GM18508 (cell line): ENCODE measurements around the gene DUS1L.

Source experiments
- ATAC-seq: cut with Tn5 transposase; IDR thresholded peaks from one replicate; pipeline ENCODE4 v1.9.1; 2021; ENCODE audit warnings: moderate number of reproducible peaks; ENCODE audit not compliant: insufficient read depth, unreplicated experiment

DUS1L gene

DNA sequence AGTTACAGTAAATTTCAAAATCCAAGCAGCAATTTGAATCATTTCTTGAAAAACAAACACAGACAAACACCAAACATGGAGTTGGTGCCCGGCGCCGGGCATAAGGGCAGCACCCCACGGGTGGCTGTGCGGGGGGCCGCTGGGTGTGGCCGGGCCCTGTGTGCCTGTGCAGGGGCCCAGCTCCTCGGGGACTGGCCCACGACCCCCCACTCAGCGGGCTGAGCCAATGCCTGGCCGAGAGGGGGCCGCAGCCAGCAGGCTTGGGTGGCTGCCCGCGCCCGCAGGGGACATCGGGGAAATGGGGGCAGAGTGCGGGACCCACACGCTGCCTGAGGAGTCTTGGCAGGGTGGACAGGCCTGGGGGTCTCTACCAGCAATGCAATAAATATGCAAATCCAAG is 12.8 kb upstream of the DUS1L start:
- no peak for ATAC-seq

DNA sequence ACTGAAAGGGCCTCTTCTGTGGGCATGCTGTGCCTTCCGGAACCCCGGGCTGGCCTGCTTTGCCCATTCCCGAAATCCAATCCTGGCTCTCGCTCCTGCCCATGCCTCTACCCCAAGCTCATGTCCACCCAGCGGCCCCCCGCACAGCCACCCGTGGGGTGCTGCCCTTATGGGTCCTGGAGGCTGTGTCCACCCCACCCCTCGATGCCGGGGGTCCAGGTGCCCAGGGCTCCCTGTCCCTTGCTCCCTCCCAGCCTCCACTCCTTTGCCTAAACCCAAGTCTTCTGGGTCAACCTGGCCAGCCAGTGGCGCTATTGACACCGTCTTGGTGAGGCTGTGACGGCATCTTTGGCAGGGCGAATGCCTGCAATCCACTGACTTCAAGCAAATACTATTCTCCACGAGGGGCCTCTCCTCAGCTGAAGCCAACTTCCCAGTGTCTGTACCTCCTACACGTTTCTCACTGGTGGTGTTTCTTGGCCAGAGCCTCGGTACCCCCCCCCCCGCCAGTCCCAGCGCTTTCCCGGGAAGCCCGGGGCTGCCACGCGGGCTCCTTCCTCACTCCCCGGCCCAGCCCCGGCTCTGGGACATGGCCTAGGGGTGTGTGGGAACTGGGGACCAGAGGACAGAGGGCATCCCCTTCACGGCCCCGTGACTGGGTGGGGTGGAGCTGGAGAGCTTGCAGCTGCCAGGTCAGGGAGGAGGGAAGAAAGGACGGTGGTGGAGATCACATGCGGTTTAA is 12.2 kb upstream of the DUS1L start:
- ATAC-seq, result no peak

DNA sequence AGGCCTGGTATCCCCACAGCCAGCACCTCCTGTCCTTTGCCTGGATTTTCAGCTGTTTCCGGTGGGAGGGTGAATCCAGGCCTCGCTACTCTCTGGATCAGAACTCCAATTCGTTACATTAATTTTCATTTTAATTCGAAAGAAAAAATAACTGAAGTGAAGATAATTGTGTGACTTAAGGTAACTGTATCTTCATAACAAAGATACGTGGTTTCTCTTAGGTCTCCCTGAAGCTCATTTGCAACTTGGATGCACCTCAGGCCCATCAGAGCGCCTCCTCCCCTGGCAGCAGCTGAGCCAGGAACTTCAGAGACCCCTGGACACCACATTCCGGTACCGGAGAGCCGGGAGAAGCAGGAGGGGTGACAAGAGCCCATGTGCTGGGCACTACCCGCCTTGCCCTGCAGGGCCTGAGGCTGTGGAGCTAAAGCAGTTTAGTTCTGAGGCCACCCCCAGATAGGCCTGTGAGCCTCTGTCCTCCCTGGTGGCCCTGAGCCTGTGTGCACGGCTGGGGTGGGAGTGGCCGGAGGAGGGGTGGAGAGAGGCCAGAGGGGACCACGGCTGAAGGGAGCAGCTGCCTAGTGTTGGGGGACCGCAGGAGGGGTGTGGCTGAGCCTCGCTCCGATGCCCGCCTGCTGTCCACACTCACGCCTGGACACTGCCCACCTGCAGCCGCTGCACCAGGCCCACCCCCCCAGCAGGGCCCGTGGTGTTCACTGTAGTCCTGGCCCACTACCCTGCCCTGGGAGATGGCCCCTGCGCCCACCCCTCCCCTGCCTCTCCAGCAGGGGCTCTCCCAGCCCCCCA is 11.4 kb upstream of the DUS1L start:
- no peak for ATAC-seq

DNA sequence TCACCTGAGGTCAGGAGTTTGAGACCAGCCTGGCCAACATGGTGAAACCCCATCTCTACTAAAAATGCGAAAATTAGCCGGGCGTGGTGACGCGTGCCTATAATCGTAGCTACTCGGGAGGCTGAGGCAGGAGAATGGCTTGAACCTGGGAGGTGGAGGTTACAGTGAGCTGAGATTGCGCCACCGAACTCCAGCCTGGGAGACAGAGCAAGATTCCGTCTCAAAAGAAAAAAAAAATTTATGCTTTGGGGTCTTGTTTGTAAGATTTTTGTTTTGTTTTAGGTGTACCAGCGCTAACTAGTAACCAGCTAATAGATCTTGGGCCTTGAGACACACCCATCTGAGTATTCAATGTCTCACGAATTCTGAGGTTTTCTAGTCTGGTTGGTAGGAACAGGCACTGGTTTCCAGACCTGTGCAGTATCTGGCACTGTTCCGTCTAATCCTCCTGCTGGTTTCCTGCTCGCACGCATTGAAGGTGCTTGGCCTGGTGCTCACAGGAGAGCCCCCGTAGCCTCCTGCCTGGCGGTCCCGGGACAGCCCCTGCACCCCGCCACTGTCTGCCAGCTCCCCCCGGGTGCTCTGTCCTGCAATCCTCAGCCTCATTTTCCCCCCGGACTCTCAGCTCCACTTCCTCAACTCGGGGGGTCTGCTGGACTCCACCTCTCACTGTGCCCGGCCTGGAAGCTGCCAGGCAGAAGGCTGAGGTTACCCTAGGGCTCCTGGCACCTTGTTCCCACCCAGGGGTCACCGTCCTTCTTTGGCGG is 10.6 kb upstream of the DUS1L start:
- ATAC-seq, result no peak

DNA sequence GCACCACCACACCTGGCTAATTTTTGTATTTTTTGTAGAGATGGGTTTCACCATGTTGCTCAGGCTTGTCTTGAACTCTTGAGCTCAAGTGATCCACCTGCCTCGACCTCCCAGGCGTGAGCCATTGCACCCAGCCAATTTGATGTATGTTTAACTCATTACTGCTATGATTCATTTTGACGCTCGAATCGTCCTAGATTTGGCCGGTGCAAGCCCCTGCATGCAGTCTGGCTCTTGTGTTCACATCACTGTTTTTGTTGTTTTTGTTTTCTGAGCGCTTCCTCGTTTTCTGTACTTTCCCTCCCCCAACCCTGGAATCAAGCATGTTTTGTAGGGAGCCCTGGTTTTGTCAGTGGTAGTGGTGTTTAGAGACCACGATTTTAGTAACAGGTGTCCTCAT is 7.8 kb upstream of the DUS1L start:
- no peak for ATAC-seq

DNA sequence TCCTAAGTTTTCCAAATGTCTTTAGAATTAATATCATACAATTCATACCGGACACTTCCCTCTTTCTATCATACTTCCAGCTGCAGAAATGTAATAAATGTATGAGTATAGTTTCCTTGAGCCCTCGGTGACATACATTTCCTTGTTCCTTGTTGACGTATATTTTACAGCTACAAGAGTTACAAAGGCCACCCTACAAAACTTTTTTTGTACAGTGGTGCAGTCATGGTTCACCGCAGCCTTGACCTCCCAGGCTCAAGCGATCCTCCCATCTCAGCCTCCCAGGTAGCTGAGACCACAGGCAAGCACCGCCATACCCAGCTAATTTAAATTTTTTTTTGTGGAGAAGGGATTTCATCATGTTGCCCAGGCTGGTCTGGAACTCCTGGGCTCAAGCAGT is 7.2 kb upstream of the DUS1L start:
- ATAC-seq, result no peak

DNA sequence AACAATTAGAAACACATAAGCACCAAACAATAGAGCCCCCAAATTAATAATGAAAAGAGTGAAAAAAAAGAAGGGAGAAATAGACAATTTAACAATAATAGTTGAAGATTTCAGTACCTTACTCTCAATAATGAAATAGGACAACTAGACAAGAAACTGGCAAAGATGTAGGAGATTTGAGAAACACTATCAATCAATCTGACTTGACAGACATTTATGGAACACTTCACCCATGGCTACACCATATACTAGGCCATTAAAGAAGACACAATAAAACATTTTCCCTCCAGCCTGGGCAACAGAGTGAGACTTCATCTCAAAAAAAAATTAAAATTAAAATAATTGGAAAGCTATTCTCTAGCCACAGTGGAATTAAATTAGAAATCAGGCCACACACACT is 5.0 kb upstream of the DUS1L start:
- ATAC-seq, result no peak

DNA sequence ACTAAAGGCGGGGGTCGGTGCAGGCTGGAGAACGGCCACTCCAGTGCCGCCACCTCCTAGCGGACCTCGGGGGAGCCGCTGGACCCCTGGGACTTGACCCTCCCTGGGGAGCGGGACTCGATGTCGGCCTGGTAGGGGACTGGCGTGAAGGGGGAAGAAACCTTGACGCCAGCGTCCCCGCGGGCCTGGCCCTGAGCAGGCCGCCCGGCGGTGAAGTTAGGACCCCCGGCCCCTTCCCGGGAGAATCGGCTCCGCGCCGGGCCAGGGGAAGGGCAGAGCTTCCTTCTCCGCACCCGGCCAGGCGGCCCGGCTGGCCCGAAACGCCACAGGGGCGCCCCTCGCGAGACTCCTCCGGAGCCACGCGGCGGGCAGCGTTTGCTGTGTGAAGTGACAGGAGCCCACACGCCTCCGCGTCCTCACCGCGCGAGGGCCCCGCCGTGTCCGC is 389 bp downstream of the DUS1L start:
- no peak for ATAC-seq

DNA sequence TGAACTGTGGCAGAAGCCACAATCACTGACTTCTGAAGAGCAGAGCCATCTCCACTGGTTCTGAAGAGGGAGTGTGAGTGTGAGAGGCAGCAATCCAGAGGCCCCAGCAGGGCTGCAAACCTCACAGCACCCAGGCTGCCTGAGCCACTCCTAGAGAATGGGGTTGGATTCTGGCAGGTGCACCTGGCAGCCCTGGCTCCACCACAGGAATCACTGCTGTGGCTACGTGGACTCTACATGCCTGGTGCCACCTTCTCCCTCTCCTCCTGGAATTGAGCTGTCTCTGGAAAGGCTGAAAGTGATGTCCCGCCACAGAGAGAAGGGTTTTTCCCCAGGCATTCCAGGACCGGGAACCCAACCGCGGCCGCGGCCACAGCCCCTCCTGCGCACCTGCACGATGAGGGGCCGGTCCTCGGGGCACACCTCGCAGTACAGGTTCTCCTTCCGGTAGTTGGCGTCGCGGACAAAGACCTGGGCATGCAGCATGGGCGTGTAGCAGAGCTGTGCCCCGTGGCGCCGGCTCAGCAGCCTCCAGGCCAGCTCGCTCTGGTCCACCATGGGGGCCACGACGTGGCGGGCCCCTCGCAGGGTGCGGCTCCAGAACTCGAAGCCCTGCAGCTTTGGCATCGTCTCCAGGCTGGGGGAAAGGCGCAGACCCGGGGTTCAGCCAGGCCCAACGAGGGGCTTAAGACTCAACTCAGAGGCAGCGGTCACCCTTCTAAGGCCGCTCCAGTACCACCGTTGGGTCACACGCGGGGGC is 991 bp downstream of the DUS1L start:
- no peak for ATAC-seq

DNA sequence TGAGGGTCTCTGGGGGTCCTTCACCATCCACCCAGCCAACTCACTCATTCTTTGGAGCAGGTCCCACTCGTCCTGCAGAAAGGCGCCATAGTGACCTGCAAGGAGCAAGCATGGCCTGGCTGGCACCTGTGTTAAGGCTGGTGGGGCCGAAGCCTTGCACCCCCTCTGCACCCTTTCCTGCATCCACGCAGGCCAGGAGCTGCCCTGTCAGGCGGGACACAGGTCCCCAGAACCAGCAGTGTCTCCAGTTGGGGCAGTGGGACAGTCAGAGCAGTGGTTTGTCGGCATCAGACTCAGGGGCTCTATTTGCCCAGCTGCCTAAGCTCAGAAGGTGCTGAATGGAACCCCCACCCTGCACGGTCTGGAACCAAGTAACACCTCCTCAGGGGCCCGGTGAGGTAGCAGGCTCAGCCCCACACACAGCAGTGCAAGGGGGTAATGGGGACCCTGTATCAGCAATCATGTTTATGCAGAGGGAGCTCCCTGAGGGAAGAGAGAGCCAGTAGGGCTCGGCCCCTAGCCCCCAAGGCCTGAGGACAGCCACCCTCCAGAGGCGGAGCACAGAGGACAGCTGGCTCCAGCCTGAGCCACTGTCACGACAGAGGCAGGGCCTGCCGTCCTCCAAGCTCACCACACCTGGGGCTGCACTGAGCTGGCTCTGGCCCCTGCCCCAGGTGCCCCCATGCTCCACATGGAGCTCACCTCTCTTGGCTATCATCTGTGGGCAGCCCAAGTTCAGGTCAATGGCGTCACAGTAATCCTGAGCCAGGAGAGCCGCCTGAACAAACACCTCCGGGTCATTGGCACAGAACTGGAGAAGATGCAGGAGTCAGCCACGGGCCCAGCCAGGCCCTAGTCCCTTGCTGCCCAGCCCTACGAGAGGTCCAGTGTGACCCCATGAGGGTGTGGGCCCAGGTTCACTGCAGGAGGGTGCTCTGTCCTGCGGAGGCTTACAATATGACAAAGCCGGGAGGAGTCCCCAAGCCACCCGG is 1.9 kb downstream of the DUS1L start:
- ATAC-seq, result no peak

DNA sequence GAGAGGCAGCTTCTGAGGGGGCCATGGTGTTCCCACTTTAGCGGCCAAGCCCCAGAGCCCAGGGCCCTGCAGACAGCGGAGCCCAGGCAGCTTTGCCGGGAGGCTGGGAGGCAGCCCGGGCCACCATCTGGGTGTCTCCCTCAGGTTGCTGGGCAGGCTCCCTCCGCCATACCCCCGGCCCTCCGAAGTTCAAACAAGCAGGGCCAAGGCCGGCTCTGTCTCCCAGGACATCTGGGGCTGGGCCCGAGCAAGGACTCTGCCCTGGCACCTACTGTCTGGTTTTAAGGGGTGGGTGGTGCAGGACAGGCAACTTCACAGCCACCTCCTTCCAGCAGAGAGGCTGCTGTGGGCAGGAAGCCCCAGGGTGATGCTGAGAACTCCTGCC is 2.6 kb downstream of the DUS1L start:
- ATAC-seq, result no peak

DNA sequence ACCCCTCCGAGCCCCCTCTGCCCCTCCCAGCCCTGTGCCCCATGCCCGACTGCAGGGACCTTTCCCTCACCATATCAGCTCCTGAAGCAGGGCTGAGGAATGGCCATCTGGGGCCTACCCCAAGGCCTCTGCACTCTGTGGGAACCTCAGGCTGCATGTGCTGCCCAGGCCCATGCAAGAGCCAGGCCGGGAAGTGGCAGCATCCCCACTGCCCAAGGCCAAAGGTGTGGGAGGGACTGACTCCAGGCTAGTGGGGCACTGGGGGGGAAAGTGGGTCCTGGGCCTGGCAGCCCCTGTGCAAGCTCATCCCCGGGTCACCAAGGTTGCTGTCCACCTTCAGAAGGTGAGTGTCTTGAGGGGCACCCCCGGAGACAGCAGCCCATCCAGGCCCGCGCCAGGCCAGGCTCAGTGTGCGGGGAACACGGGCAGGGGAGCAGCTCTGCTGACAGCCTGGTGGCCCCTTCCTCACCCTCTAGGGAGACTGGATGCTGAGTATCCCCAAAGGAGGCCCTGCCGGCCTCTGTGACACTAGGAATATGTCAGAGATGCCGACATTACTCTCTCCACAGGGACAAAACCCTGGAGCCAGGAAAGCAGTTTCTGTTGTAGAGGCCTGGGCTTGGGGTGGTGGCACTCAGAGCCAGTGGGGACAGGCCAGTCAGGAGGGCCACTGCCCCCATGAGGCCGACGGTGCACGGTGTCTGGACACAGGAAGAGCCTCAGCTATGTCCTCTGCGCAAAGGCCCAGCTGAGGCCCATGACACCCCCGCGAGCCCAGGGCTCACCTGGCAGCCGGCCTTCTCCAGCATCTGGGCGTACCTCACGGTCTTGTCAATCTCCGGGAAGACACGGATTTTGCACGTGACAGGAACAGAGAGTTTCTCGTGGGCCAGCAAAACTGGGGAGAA is 3.3 kb downstream of the DUS1L start:
- ATAC-seq, result no peak

DNA sequence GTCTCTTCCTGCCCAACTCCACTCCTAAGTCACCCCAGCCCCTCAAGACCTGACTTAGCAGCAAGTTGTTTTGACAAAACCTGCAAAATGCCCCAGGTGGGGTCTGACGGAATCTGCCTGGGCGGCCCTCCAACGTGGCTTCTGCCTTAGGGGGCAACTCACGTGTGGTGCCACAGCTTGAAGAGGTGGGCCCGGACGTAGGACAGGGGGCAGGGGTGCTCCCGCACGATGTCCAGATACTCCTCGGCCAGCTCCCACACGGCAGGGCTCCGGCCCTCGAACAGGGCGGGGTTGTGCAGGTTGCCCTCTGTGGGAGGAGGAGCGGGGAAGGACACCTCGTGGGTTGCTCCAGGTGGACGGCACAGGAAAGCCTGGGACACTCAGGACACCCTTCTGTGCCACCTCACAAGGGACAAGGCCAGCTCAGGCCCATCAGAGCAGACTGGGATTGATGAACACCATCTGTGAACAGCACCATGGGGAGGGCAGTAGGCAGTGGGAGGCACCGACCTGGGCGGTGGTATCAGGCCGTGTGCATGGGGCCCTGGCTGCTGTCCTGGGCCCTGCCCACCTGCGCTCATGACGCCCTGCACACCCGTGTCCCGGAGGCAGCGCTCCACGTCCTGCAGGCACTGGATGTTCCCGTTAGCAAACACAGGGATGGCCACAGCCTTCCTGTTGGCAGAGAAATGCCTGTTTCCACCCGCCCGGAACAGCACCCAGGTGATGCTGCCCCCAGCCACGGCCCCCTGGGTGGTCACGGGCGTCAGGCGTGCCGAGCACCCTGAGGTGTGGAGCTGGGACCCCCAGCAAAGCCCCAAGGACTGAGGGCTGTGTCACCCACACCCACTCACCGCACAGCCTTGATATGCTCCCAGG is 4.3 kb downstream of the DUS1L start:
- ATAC-seq, result no peak

DNA sequence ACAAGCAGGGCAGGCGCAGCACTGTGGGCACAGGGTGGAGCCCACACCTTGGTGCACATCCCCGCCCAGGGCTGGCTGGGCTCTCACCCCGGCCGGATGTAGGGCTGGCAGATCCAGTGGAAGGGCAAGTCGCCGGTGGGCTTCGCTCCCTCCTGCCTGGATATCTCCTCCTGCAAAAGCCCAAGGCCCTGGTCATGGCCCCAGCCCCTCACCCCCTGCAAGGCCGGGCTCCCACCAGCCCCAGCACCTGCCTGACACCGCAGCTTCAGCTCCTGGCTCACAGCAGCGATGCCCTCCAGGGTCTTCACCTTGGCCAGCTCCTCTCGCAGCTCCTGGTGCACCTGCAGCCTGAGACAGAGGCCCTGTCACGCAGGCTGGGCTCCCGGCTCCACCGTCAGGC is 5.0 kb downstream of the DUS1L start:
- no peak for ATAC-seq

DNA sequence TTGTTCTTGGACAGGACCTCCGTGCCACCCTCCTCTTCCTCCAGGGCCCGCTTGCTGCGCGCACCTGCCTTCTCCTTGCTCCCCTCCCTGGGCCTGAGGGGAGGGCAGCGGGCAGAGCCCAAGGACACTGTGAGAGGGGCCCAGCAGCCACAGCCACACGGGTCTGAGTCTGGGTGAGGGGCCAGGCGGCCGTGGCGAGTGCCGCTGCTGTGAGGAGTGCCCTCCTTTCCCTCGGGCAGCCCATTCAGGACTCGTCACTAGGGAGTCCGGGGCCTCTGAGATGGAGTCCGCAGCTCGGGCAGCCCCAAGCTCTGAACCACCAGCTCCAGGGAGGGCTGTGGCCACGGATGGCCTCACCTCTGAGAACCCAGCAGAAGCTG is 5.6 kb downstream of the DUS1L start:
- no peak for ATAC-seq

DNA sequence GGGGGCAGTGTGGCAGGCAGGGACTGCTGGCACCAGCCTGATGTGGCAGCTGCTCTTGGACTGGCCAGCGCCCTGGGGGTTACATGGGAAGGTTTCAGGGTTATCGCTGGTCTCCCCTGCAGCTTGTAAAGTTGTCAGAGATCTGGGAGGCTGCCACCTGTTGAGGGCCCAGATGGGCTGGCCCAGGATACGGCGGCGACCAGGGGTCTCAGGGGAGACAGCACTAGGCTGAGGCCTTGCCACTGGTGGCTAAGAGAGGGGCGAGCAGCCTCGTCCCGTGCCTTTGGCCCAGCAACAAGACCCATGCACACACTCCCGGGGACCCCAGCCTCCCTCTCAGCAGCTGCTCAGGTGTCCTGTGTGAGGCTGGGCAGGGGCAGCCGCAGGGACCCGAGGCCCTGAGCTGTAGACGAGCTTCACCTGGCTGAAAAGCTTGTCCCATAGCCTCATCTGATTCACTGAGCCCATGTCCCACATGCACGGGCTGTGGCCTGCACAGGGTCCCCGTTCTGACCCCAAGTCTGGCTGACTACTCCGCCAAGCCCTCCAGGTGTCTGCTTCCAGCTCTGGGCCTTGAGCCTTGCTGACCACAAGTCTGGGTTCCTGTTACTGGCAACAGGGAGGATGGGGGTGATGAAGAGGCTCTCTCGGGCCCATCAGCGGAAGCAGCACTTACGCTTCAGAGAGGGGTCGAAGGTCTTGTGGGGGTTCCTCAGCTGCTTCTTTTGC is 6.2 kb downstream of the DUS1L start:
- no peak for ATAC-seq

DNA sequence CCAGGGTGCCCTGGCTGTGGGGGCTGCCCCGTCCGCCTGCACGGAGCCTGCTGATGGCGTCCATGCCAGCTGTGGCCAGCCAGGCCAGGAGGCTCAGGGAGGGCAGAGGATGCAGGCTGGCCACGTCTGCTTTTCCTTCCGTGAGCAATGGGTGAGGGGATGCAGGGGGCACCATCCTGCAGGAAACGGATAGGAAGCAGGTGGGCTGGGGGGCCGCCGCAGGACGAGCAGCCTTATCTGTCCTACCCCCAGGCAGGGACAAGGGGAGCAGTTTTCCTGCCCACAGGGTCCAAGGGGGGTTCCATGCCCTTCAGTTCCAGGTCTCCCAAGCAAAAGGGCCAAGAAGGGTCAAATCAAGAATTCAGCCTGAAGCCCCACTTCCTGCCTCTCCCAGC is 6.8 kb downstream of the DUS1L start:
- no peak for ATAC-seq
